HEK293T (cell line): ENCODE measurements around the gene EYS.

ENCODE experiments used
- BHLHE40 ChIP-seq: fragments of 450-650 bp; IDR thresholded peaks from 2 replicates; pipeline ENCODE4 v1.6.1; 2016; ENCODE audit warnings: mild to moderate bottlenecking, moderate library complexity, borderline replicate concordance
- ELF4 ChIP-seq: fragments of 450-650 bp; IDR thresholded peaks from 2 replicates; pipeline ENCODE4 v1.6.1; 2017; ENCODE audit warnings: antibody characterized with exemption
- FOXA1 ChIP-seq: fragments of 450-650 bp; IDR thresholded peaks from 2 replicates; pipeline ENCODE4 v1.6.1; 2016; ENCODE audit warnings: mild to moderate bottlenecking
- HDGF ChIP-seq: fragments of 450-650 bp; IDR thresholded peaks from 2 replicates; pipeline ENCODE4 v1.6.1; 2017; ENCODE audit warnings: antibody characterized with exemption, borderline replicate concordance
- SUZ12 ChIP-seq: fragments of 450-650 bp; IDR thresholded peaks from 2 replicates; pipeline ENCODE4 v1.6.1; 2016; ENCODE audit warnings: mild to moderate bottlenecking

- no peak for TF ChIP-seq SUZ12
- no peak for TF ChIP-seq BHLHE40
- no peak for TF ChIP-seq HDGF
- TF ChIP-seq ELF4, result no peak
- no peak for TF ChIP-seq FOXA1
These were observed 1084.1 kb downstream of the EYS start for GRCh38 chr6:64622944-64623343.
